ENCODE data around the gene ANKRD12.

- TF ChIP-seq CTCF (IDR thresholded peaks at IDR 0.05; ENCODE audit: low read length): no peak
- TF ChIP-seq EZH2 (IDR thresholded peaks at IDR 0.05; ENCODE audit: borderline replicate concordance, low read length): no peak
Observed at GRCh38 chr18:9287036-9287435, 150.5 kb downstream of the ANKRD12 start.

All from OCI-LY1 (cell line).